Measurements from ENCODE around the gene PRR7. TPM values are rescaled to one million over a fixed set of nuclear protein-coding genes. Genes with fewer than 3 reads are reported as not detected.

The PRR7 gene
- total RNA-seq, 4 donors from 2014 or later: 5.1 to 11.2 (median 7.5) TPM

GRCh38 chr5:177455036-177455660, 8.5 kb downstream of the PRR7 start:
- WGBS, 2 donors: 0 to 1% methylated on average over 27 to 67 of the region's 80 CpGs
- H3K27ac ChIP-seq: peak overlapping the region; percentile 43 to 80 (median 71)
- no peak for DNase-seq (ENCODE audit: low spot score in 2 of 2)

DNA sequence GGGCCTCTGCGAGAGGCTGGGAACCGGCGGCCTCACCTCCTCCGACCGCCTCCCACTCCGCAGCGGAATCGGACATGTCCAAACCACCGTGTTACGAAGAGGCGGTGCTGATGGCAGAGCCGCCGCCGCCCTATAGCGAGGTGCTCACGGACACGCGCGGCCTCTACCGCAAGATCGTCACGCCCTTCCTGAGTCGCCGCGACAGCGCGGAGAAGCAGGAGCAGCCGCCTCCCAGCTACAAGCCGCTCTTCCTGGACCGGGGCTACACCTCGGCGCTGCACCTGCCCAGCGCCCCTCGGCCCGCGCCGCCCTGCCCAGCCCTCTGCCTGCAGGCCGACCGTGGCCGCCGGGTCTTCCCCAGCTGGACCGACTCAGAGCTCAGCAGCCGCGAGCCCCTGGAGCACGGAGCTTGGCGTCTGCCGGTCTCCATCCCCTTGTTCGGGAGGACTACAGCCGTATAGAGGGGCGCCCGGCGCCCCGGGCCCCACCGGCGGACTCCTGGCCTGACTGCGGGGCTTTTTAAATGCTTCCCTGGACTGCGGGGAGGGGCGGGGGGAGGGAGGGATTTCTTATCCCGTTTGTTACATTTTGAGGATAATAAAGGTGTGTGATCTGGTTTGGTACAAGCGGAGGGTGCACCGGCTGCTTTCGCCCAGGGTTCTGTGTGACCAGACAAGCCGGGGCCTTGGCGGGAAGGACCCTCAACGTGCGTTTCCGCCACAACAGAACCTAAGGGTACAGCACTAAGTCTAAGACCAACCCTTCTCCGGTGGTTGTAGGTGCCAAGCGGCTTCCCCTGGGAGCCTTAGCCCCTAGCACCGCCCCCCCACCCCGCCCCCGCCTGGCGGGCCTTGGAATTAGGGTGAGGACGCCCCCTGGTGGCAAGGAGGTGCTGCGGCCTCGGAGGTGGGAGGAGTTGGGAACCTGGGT, 9.3 kb downstream of the PRR7 start:
- TF ChIP-seq EP300 (IDR thresholded peaks at IDR 0.05): peak in 1 of 2 donors; percentile 20
- TF ChIP-seq, protein P1, sequence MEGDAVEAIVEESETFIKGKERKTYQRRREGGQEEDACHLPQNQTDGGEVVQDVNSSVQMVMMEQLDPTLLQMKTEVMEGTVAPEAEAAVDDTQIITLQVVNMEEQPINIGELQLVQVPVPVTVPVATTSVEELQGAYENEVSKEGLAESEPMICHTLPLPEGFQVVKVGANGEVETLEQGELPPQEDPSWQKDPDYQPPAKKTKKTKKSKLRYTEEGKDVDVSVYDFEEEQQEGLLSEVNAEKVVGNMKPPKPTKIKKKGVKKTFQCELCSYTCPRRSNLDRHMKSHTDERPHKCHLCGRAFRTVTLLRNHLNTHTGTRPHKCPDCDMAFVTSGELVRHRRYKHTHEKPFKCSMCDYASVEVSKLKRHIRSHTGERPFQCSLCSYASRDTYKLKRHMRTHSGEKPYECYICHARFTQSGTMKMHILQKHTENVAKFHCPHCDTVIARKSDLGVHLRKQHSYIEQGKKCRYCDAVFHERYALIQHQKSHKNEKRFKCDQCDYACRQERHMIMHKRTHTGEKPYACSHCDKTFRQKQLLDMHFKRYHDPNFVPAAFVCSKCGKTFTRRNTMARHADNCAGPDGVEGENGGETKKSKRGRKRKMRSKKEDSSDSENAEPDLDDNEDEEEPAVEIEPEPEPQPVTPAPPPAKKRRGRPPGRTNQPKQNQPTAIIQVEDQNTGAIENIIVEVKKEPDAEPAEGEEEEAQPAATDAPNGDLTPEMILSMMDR (IDR thresholded peaks at IDR 0.05): peak; percentile 85 to 98 (median 96)
- no peak for TF ChIP-seq POLR2A (IDR thresholded peaks at IDR 0.05)
- Histone ChIP-seq H3K9me3 (no peaks in the 10 kb centered on the region), H3K36me3 (peaks cover 0 to 31% (median 0%) of the 10 kb centered on the region in 3 donors), H3K27ac (peak overlapping the region; percentile 43 to 80 (median 68)), H3K4me1 (peaks cover 0 to 38% (median 23%) of the 10 kb centered on the region in 4 donors), H3K4me3 (peak overlapping the region; percentile 45 to 74 (median 66)), H3K27me3 (peaks cover 0 to 16% of the 10 kb centered on the region in 2 donors)
- peak; percentile 92 to 95 for DNase-seq (ENCODE audit: low spot score in 2 of 2)
- 0 to 3% methylated on average over 18 to 30 of the region's 76 CpGs for WGBS, 2 donors

More at GRCh38 chr5:177455036-177455660, 8.5 kb downstream of the PRR7 start:
- Histone ChIP-seq H3K9me3 (no peaks in the 10 kb centered on the region), H3K27me3 (peaks cover 0 to 24% of the 10 kb centered on the region in 2 donors), H3K4me3 (peak overlapping the region; percentile 45 to 74 (median 66)), H3K4me1 (peaks cover 0 to 38% (median 23%) of the 10 kb centered on the region in 4 donors), H3K36me3 (peaks cover 0 to 25% (median 0%) of the 10 kb centered on the region in 3 donors)
- TF ChIP-seq EP300 (IDR thresholded peaks at IDR 0.05): no peak
- TF ChIP-seq POLR2A (IDR thresholded peaks at IDR 0.05): peak in 1 of 2 donors; percentile 9
- TF ChIP-seq, protein P1 (IDR thresholded peaks at IDR 0.05): peak; percentile 51 to 89 (median 77)

- H3K4me1 ChIP-seq: peaks cover 0 to 38% (median 23%) of the 10 kb centered on the region in 4 donors
- H3K4me3 ChIP-seq: no peak overlapping the region
- H3K9me3 ChIP-seq: no peaks in the 10 kb centered on the region
- WGBS, 2 donors: 27 to 28% methylated on average over 12 of the region's 12 CpGs
- DNase-seq (ENCODE audit: low spot score in 2 of 2): no peak
- peaks cover 0 to 35% (median 0%) of the 10 kb centered on the region in 3 donors for H3K36me3 ChIP-seq
- TF ChIP-seq POLR2A (IDR thresholded peaks at IDR 0.05) (no peak), EP300 (IDR thresholded peaks at IDR 0.05) (no peak)
- TF ChIP-seq, protein P1 (IDR thresholded peaks at IDR 0.05): no peak
- H3K27ac ChIP-seq: peak overlapping the region; percentile 3 to 74 (median 43)
- peaks cover 0 to 15% of the 10 kb centered on the region in 2 donors for H3K27me3 ChIP-seq
These were observed 10.0 kb downstream of the PRR7 start for GRCh38 chr5:177456591-177456964.

- Histone ChIP-seq H3K4me3 (no peak overlapping the region), H3K27me3 (peaks cover 0 to 9% of the 10 kb centered on the region in 2 donors), H3K27ac (peak overlapping the region; percentile 3 to 74 (median 43)), H3K4me1 (peaks cover 0 to 41% (median 23%) of the 10 kb centered on the region in 4 donors), H3K36me3 (peaks cover 0 to 42% (median 0%) of the 10 kb centered on the region in 3 donors), H3K9me3 (no peaks in the 10 kb centered on the region)
- peak; percentile 66 to 79 for DNase-seq (ENCODE audit: low spot score in 2 of 2)
- 63 to 64% methylated on average over 15 to 24 of the region's 24 CpGs for WGBS, 2 donors
- TF ChIP-seq POLR2A (IDR thresholded peaks at IDR 0.05): no peak
- TF ChIP-seq EP300 (IDR thresholded peaks at IDR 0.05): no peak
- TF ChIP-seq, protein P1 (IDR thresholded peaks at IDR 0.05): peak; percentile 55 to 80 (median 73)
These were observed 10.6 kb downstream of the PRR7 start for GRCh38 chr5:177456976-177457851.
